Stomach smooth muscle (tissue), 2 donors: ENCODE results near the gene AHDC1.

ENCODE experiments used
- H3K27ac ChIP-seq: one replicate; pipeline ENCODE4 v1.7.0; 2013; ENCODE audit warnings: mild to moderate bottlenecking, low read length, inconsistent platforms
- H3K27me3 ChIP-seq, 2 donors: one replicate each; pipeline ENCODE4 v1.7.0; 2013; ENCODE audit warnings: low read length in 2 of 2; ENCODE audit not compliant: insufficient read depth in 2 of 2, control insufficient read depth in 1 of 2
- H3K36me3 ChIP-seq, 2 donors: one replicate each; pipeline ENCODE4 v1.7.0; 2013; ENCODE audit warnings: low read length in 2 of 2; ENCODE audit not compliant: control insufficient read depth in 2 of 2, insufficient read depth in 2 of 2
- H3K4me1 ChIP-seq: one replicate; pipeline ENCODE4 v1.7.0; 2013; ENCODE audit warnings: low read length; ENCODE audit not compliant: control insufficient read depth, insufficient read depth
- H3K4me3 ChIP-seq, 2 donors: one replicate each; pipeline ENCODE4 v1.7.0; 2013; ENCODE audit warnings: low read length in 2 of 2
- H3K9ac ChIP-seq, 2 donors: one replicate each; pipeline ENCODE4 v1.7.0; 2013; ENCODE audit warnings: low read length in 2 of 2, mild to moderate bottlenecking in 1 of 2
- H3K9me3 ChIP-seq, 2 donors: one replicate each; pipeline ENCODE4 v1.7.0; 2013; ENCODE audit warnings: low read length in 2 of 2; ENCODE audit not compliant: control insufficient read depth in 2 of 2
- donor health status: healthy.
- donor health status: Pancreatic carcinoma.

Gene AHDC1

GRCh38 chr1:27595597-27595996, 8.3 kb downstream of the AHDC1 start:
- Histone ChIP-seq H3K4me3 (peak overlapping the region in 1 of 2 donors; percentile 52), H3K36me3 (peaks cover 0 to 6% of the 10 kb centered on the region in 2 donors), H3K27ac (peak overlapping the region; percentile 82), H3K27me3 (no peaks in the 10 kb centered on the region), H3K9ac (peak overlapping the region in 1 of 2 donors; percentile 58), H3K4me1 (peaks cover 100% of the 10 kb centered on the region), H3K9me3 (no peaks in the 10 kb centered on the region)

GRCh38 chr1:27594564-27595510, 9.1 kb downstream of the AHDC1 start:
- peaks cover 100% of the 10 kb centered on the region for H3K4me1 ChIP-seq
- H3K9me3 ChIP-seq: no peaks in the 10 kb centered on the region
- H3K27ac ChIP-seq: peak overlapping the region; percentile 82
- H3K9ac ChIP-seq: peak overlapping the region; percentile 16 to 58
- H3K36me3 ChIP-seq: peaks cover 0 to 6% of the 10 kb centered on the region in 2 donors
- H3K27me3 ChIP-seq: no peaks in the 10 kb centered on the region
- H3K4me3 ChIP-seq: peak overlapping the region; percentile 13 to 54

GRCh38 chr1:27593678-27594563, 10.0 kb downstream of the AHDC1 start:
- H3K27ac ChIP-seq: peak overlapping the region; percentile 82
- H3K27me3 ChIP-seq: no peaks in the 10 kb centered on the region
- H3K9me3 ChIP-seq: no peaks in the 10 kb centered on the region
- H3K4me3 ChIP-seq: peak overlapping the region in 1 of 2 donors; percentile 54
- peak overlapping the region; percentile 24 to 58 for H3K9ac ChIP-seq
- peaks cover 100% of the 10 kb centered on the region for H3K4me1 ChIP-seq
- peaks cover 0 to 6% of the 10 kb centered on the region in 2 donors for H3K36me3 ChIP-seq

- peaks cover 0 to 8% of the 10 kb centered on the region in 2 donors for H3K36me3 ChIP-seq
- H3K9me3 ChIP-seq: no peaks in the 10 kb centered on the region
- peaks cover 100% of the 10 kb centered on the region for H3K4me1 ChIP-seq
- peak overlapping the region in 1 of 2 donors; percentile 52 for H3K4me3 ChIP-seq
- H3K27ac ChIP-seq: peak overlapping the region; percentile 82
- no peak overlapping the region for H3K9ac ChIP-seq
- H3K27me3 ChIP-seq: no peaks in the 10 kb centered on the region
Observed at GRCh38 chr1:27592931-27593677, 10.8 kb downstream of the AHDC1 start.

GRCh38 chr1:27592232-27592930, 11.6 kb downstream of the AHDC1 start:
- Histone ChIP-seq H3K27ac (peak overlapping the region; percentile 82), H3K4me3 (no peak overlapping the region), H3K4me1 (peaks cover 99% of the 10 kb centered on the region), H3K9ac (no peak overlapping the region), H3K27me3 (no peaks in the 10 kb centered on the region), H3K9me3 (no peaks in the 10 kb centered on the region), H3K36me3 (peaks cover 0 to 11% of the 10 kb centered on the region in 2 donors)

- Histone ChIP-seq H3K36me3 (peaks cover 0 to 9% of the 10 kb centered on the region in 2 donors), H3K4me1 (peaks cover 99% of the 10 kb centered on the region), H3K4me3 (no peak overlapping the region), H3K9ac (peak overlapping the region in 1 of 2 donors; percentile 47), H3K9me3 (no peaks in the 10 kb centered on the region), H3K27me3 (no peaks in the 10 kb centered on the region), H3K27ac (peak overlapping the region; percentile 69)
Observed at GRCh38 chr1:27591622-27592021, 12.3 kb downstream of the AHDC1 start.

- peak overlapping the region; percentile 1 to 8 for H3K4me3 ChIP-seq
- H3K4me1 ChIP-seq: peaks cover 99% of the 10 kb centered on the region
Observed at GRCh38 chr1:27590917-27591508, 12.9 kb downstream of the AHDC1 start.

GRCh38 chr1:27589841-27590426, 14.0 kb downstream of the AHDC1 start:
- H3K9me3 ChIP-seq: no peaks in the 10 kb centered on the region
- H3K27me3 ChIP-seq: no peaks in the 10 kb centered on the region
- H3K36me3 ChIP-seq: peaks cover 0 to 6% of the 10 kb centered on the region in 2 donors
- H3K4me1 ChIP-seq: peaks cover 89% of the 10 kb centered on the region
- peak overlapping the region in 1 of 2 donors; percentile 22 for H3K4me3 ChIP-seq
- H3K27ac ChIP-seq: peak overlapping the region; percentile 69
- peak overlapping the region in 1 of 2 donors; percentile 30 for H3K9ac ChIP-seq

More at GRCh38 chr1:27590917-27591508, 12.9 kb downstream of the AHDC1 start:
- Histone ChIP-seq H3K9me3 (no peaks in the 10 kb centered on the region), H3K27me3 (no peaks in the 10 kb centered on the region), H3K9ac (peak overlapping the region; percentile 30 to 47), H3K36me3 (peaks cover 0 to 9% of the 10 kb centered on the region in 2 donors), H3K27ac (peak overlapping the region; percentile 69)

- Histone ChIP-seq H3K27ac (peak overlapping the region; percentile 69), H3K9ac (peak overlapping the region in 1 of 2 donors; percentile 21), H3K27me3 (no peaks in the 10 kb centered on the region), H3K4me3 (no peak overlapping the region), H3K4me1 (peaks cover 84% of the 10 kb centered on the region), H3K36me3 (peaks cover 0 to 6% of the 10 kb centered on the region in 2 donors), H3K9me3 (no peaks in the 10 kb centered on the region)
Observed at GRCh38 chr1:27589441-27589840, 14.5 kb downstream of the AHDC1 start.
